GM12878 (cell line): Measurements from ENCODE around the gene SF3B4. TPM values are rescaled to one million over a fixed set of nuclear protein-coding genes. Genes with fewer than 3 reads are reported as not detected.

Experiments used
- BHLHE40 ChIP-seq, 2 experiments: fragments of 450-650 bp in 1 of 2; IDR thresholded peaks; 2 replicates each; pipeline ENCODE4 v1.6.1; 2011 to 2017; ENCODE audit warnings: low read depth in 2 of 2, borderline replicate concordance in 1 of 2, improper control_type of control experiment in 1 of 2, low read length in 1 of 2, mild to moderate bottlenecking in 1 of 2
- BMI1 ChIP-seq: fragments of 450-650 bp; IDR thresholded peaks from 2 replicates; pipeline ENCODE4 v1.6.1; 2016; ENCODE audit warnings: mild to moderate bottlenecking, moderate library complexity, borderline replicate concordance
- IKZF1 ChIP-seq: fragments of 450-650 bp; conservative IDR thresholded peaks from 2 replicates; pipeline ENCODE4 v1.6.1; 2017; ENCODE audit warnings: antibody characterized with exemption, mild to moderate bottlenecking
- MEF2A ChIP-seq: IDR thresholded peaks from 2 replicates; pipeline ENCODE4 v1.6.1; 2011; ENCODE audit warnings: low read depth, mild to moderate bottlenecking, low read length, moderate library complexity; ENCODE audit not compliant: insufficient read depth
- NFYB ChIP-seq: IDR thresholded peaks from 2 replicates; pipeline ENCODE4 v1.6.1; 2011; ENCODE audit warnings: low read depth, mild to moderate bottlenecking, low read length, improper control_type of control experiment, moderate library complexity; ENCODE audit not compliant: insufficient read depth
- POLR2AphosphoS5 ChIP-seq: IDR thresholded peaks from 2 replicates; pipeline ENCODE4 v1.6.1; 2011; ENCODE audit warnings: mild to moderate bottlenecking, low read length, inconsistent platforms
- PRDM15 ChIP-seq: fragments of 450-650 bp; formaldehyde crosslinking; IDR thresholded peaks from 2 replicates; pipeline ENCODE4 v1.4.0; 2020; ENCODE audit warnings: mild to moderate bottlenecking, moderate library complexity
- RELB ChIP-seq: fragments of 450-650 bp; IDR thresholded peaks from 2 replicates; pipeline ENCODE4 v1.6.1; 2017; ENCODE audit warnings: low read depth, mild to moderate bottlenecking, moderate library complexity
- SIN3A ChIP-seq: IDR thresholded peaks from 2 replicates; pipeline ENCODE4 v1.6.1; 2012; ENCODE audit warnings: low read depth, low read length, improper control_type of control experiment
- SKIL ChIP-seq: fragments of 450-650 bp; IDR thresholded peaks from 2 replicates; pipeline ENCODE4 v1.6.1; 2017; ENCODE audit warnings: mild to moderate bottlenecking, low read depth, inconsistent platforms; ENCODE audit not compliant: poor library complexity, severe bottlenecking
- SMAD1 ChIP-seq: fragments of 450-650 bp; IDR thresholded peaks from 2 replicates; pipeline ENCODE4 v1.6.1; 2018; ENCODE audit warnings: mild to moderate bottlenecking, low read depth; ENCODE audit not compliant: partially characterized antibody
- SREBF1 ChIP-seq: IDR thresholded peaks from 2 replicates; pipeline ENCODE4 v1.6.1; 2012; ENCODE audit warnings: mild to moderate bottlenecking, low read length
- ZNF274 ChIP-seq: IDR thresholded peaks from one replicate; pipeline ENCODE4 v1.8.0; 2011; ENCODE audit not compliant: insufficient read length, insufficient read depth
- ZNF687 ChIP-seq: fragments of 450-650 bp; IDR thresholded peaks from 2 replicates; pipeline ENCODE4 v1.6.1; 2017; ENCODE audit warnings: mild to moderate bottlenecking, moderate library complexity
- ZSCAN29 ChIP-seq: fragments of 450-650 bp; IDR thresholded peaks from 2 replicates; pipeline ENCODE4 v1.6.1; 2017; ENCODE audit warnings: mild to moderate bottlenecking, moderate library complexity
- ZZZ3 ChIP-seq: IDR thresholded peaks from 2 replicates; pipeline ENCODE4 v1.6.1; 2011; ENCODE audit warnings: low read depth; ENCODE audit not compliant: control insufficient read depth, insufficient read length
- polyA plus RNA-seq, 11 experiments: library from polyadenylated mRNA; depleted of rRNA in 4 of 11; unstranded in 6 of 11; stranded (reverse) in 5 of 11; fragments of >200 nt; fragmentation: Nextera tagmentation in 4 of 11; fragmentation: Illumina TruSeq in 1 of 11; extraction: Ambion mirVana in 4 of 11; extraction: Trizol in 1 of 11; gene quantifications; 1 replicate in 1 of 11; 2 replicates in 10 of 11; pipeline versions ENCODE4 v1.2.1 to v1.2.3, GENCODE V29; 2011 to 2016; ENCODE audit warnings: inconsistent platforms in 2 of 11, missing spikeins in 2 of 11, low read depth in 1 of 11
- total RNA-seq, 4 experiments: library from RNA; depleted of rRNA in 3 of 4; stranded (reverse); fragments of >200 nt in 3 of 4; fragmentation: Illumina TruSeq in 1 of 4; extraction: Trizol in 1 of 4; gene quantifications; 2 replicates each; pipeline versions ENCODE4 v1.2.1 to v1.2.3, GENCODE V29; 2013 to 2021

Gene SF3B4
- total and polyA plus RNA-seq, 10 of the 15 experiments (the other 5 are each of a cell fraction or from before 2014, with no cell fraction given): 1.9 to 146 (median 27.5) TPM

GRCh38 chr1:149886396-149887195 is 41.0 kb downstream of the SF3B4 start (continued):
- TF ChIP-seq PRDM15 (CRISPR knock-in tag) (no peak), ZSCAN29 (peak; percentile 47; the same call in 1 of the 2 replicates), POLR2AphosphoS5 (peak; percentile 96), ZNF274 (no peak), BHLHE40 (IDR thresholded peaks at IDR 0.05; ENCODE audit: borderline replicate concordance in 1 of 2, low read depth in 2 of 2, low read length in 1 of 2) (no peak), SIN3A (no peak), IKZF1 (0 out of 2 replicates have a peak, but pooled peaks have one; percentile 15), SMAD1 (peak; percentile 98), BMI1 (peak; percentile 35; the same call in 1 of the 2 replicates), SREBF1 (no peak), ZZZ3 (no peak), SKIL (peak; percentile 40), MEF2A (peak; percentile 49; the same call in 1 of the 2 replicates), ZNF687 (peak; percentile 97), RELB (no peak), NFYB (peak; percentile 96)
